GM19240 (cell line): ENCODE measurements around the gene SUMO3.
"Not testable (repeated sequence)": the region's sequence is repeated elsewhere in the genome, so short reads cannot be mapped to it uniquely, and the experiment has no call there.

ENCODE experiments used
- DNase-seq: peaks from one replicate; pipeline ENCODE4 v3.0.0; 2011; ENCODE audit warnings: low spot score; ENCODE audit not compliant: insufficient read length

Gene SUMO3

GRCh38 chr21:44847261-44848056 lies 29.6 kb upstream of the SUMO3 start:
- DNase-seq: no peak

DNA sequence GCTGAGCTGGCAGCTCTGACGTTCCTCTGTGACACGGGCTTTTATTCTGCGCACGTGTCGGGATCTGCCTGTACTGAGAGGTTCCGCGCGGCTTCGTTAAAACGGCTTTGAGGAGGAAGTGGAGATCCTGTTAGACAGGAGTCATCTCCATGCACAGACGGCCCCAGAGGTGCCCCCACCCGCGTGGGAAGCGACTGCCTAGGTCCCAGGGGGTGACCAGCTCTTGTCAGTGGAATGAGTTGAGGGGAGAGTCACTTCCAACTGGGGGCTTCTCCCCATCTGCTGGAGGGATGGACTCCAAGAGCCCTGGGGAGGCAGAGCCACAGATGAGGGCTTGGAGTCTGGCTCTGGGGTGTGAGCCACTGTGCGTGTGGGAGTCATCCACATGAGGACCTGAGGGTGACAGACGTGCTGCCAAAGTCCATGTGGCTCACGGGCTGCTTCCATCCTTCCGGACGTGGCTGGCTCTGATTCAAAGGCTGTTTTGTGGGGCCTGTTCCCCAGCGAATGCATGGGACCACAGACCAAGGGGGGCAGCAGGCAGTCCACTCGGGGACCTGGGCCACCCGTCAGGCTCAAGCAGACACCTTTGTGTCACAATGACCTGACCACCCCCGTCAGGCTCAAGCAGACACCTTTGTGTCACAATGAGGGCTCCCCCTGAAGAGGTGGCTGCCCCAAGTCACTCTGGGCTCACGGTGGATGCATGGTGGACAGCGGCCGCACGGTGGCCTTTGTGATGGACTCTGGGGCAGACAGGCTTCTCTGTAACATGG lies 28.8 kb upstream of the SUMO3 start:
- DNase-seq: no peak

DNA sequence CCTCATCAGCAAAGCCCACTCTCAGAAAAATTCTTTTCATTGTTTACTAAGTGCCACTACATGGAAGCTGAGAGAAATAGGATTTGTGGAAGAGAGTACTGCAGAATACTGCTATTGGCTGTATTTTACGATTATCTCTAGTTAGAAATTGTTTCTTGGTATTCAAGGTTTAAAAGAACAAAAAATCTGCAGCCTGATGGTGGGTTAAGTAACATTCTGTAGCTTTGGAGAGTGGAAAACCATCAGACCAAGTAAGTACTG lies 28.3 kb upstream of the SUMO3 start:
- DNase-seq: no peak

DNA sequence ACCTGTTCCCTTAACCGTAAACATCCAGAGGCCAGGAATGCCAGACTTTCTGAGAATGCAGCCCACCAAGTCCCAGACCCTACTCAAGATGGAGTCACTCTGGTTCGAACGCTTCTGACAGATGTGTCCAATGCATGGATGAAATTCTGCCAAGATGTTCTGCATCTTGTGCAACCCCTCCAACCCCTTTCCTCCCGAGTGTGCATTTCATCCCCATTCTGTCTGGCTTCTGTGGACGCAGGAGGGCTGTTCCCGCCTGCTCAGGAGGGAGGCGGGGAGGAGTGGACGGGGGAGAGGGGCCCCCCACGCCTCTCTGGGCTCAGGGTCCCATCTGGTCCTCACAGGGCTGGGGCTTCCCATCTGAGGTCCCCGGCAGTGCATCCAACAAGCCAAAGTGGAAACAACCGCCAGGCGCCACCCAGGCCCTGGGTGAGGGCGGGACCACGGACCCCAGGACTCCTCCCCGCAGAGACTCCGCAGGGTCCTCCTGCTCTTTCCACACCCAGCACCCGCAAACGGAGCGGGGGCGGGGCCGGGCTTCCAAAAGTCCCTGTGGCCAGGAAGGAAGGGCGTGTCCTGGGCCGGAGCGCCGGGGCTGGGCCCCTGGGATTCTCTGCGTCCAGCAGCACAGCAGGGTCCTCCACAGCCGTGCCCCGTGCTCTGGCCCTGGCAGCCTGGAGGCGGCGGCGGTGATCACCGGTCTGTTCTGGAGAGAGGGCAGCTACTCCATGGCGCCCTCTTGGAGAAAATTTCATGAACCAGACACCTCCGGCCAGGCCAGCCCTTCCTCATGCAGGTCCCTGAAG lies 27.8 kb upstream of the SUMO3 start:
- DNase-seq: peak; percentile 58

GRCh38 chr21:44844256-44844655 lies 26.4 kb upstream of the SUMO3 start:
- no peak for DNase-seq

- no peak for DNase-seq
Observed at GRCh38 chr21:44842721-44843445, 25.0 kb upstream of the SUMO3 start.

- DNase-seq: no peak
Observed at GRCh38 chr21:44842087-44842486, 24.2 kb upstream of the SUMO3 start.

DNA sequence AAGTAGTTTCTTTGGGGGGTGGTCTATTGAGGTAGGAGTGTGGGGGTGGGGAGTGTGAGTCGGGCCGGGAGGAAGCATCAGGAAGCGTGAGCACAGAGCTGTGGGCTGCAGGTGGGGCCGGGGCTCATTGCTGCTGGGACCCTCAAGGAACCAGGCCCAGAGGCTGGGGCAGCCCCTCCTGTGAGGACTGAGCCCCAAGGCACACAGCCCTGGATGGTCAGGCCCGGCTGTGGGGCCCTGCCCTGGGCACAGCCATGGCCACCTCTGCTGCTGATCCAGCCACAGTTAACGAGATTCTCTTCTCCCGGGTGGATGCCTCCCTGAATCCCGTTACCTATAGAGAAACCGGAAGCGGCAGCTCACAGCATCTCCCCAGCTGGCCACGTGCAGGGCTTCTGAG lies 22.9 kb upstream of the SUMO3 start:
- no peak for DNase-seq

DNA sequence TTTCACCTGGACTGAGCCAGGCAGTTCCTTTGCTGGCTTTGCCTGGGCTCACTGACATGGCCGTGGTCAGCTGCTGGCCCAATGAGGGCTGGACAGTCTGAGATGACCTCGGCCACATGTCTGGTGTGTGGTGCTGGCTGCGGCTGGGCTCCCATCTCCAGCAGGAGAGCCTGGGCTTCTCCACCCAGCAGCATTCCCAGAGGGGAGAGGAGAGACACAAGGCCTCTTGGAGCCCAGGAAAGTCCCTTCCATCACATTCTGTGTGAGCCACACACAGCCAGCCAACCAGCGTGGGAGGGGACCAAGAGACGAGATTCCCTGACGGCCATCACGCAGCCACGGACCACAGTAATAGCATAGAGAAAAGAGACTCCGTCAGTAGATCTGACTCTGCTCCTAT lies 21.1 kb upstream of the SUMO3 start:
- no peak for DNase-seq

DNA sequence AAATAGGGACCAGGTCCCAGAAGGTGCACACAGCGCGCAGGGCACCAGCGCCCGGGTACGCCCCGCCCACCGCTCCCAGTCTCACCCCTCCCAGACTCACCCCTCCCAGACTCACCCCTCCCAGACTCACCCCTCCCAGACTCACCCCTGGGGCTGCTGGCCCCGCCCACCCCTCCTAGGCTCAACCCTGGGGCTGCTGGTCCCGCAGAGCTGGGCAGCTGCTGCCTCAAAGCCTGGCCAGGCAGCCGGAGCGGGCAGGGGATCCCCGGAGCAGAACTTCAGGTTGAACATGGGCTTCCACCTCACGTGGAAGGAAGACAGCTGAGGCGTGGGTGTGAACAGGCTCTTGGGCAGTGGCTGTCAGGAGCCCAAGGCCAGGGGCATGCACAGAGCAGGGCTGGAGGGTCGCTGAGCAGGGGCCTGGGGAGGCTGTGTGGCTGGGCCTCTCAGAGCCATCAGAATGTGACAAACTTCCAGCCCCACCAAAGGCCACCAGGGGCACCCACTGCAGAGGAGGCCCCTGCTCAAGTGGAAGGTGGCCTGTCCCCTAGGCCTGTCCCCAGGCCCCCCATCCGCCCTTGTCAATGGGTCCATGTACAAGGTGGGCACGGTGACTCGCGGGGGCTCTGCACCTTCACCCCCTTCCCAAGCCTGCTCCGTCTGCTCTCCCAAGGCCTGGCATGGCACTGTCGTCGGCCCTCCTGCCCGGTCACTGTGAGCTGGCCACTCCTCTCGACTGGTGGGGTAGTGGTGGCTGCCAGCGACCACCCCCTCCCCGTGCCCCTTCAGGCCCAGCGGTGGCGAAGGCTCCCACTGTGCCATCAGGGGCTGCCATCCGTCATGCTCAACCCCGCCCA lies 20.4 kb upstream of the SUMO3 start:
- no peak for DNase-seq

- DNase-seq: no peak
Observed at GRCh38 chr21:44837537-44837936, 19.7 kb upstream of the SUMO3 start.

GRCh38 chr21:44836666-44837471 lies 19.0 kb upstream of the SUMO3 start:
- DNase-seq: no peak

- DNase-seq: no peak
Observed at GRCh38 chr21:44836349-44836665, 18.4 kb upstream of the SUMO3 start.

DNA sequence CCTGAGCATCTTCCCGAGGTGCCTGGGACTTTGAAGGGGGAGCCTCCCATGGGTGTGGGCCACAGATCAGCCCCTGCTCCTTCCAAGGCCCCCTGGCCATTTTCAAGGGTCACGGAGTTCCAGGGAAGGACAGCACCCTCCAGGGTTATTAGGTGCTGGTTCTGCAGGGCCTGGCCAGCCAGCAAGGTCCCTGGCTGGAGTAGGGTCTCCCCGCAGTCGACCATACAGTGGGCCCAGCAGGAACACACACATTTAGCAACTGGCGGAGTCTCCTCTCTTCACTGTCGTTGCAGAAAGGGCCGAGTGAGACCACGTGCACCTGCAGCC lies 17.7 kb upstream of the SUMO3 start:
- DNase-seq: no peak

- DNase-seq: no peak
Observed at GRCh38 chr21:44834951-44835646, 17.2 kb upstream of the SUMO3 start.

GRCh38 chr21:44834231-44834950 lies 16.5 kb upstream of the SUMO3 start:
- no peak for DNase-seq

DNA sequence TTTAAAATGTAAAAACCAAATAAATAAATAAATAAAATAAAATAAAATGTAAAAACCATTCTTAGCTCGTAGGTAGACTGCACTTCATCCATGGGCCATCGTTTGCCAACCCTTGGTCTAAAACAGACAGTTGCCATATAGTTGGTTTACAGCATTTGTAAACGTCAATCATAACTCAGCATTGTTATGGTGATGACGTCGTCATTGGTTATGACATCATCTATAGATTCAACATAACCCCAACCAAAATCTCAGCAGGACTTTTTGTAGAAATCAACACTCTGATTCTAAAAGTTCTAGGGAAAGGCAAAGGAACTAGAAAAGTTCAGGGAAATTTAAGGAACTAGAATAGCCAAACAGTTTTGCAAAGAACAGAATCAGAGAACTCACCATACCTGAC lies 15.8 kb upstream of the SUMO3 start:
- DNase-seq: no peak

DNA sequence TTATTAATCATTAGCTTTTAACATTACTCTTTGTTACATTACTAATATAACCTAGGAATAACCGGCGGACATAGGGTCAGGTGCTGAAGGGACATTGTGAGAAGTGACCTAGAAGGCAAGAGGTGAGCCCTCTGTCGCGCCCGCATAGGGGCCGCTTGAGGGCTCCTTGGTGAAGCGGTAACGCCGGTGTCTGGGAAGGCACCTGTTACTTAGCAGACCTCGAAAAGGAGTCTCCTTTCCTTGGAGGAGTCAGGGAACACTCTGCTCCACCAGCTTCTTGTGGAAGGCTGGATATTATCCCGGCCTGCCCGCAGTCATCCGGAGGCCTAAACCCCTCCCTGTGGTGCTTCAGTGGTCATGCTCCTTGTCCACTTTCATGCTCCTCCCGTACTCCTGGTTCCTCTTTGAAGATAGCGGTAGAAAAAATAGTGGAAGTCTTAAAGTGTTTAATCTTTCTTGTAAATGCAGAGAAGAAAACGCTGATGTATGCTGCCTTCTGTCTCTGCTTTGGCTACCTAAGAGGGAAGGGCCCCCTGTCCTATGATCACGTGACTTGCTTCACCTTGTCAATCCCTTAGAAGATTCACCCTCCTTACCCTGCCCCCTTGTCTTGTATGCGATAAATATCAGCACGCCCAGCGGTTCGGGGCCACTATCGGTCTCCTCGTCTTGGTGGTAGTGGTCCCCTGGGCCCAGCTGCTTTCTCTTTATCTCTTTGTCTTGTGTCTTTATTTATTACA lies 14.8 kb upstream of the SUMO3 start:
- DNase-seq: not testable (repeated sequence)
